Neural cell (in vitro differentiated cells): Measurements from ENCODE around the gene TF. TPM values are rescaled to one million over a fixed set of nuclear protein-coding genes. Genes with fewer than 3 reads are reported as not detected.

Experiments
- H2AFZ ChIP-seq: fragments of 200-600, 300-800 bp; sonication (generic), shearing (Covaris generic); 2 replicates; pipeline ENCODE4 v1.6.0; 2014; ENCODE audit warnings: low read depth, mild to moderate bottlenecking, antibody characterized with exemption, low read length, moderate library complexity
- H3F3A ChIP-seq: fragments of 200-600 bp; shearing (Covaris generic); 2 replicates; pipeline ENCODE4 v1.6.1; 2016; ENCODE audit warnings: mild to moderate bottlenecking, moderate library complexity, mixed read lengths, antibody characterized with exemption, low read length; ENCODE audit not compliant: insufficient read depth, poor library complexity, severe bottlenecking
- H3K27ac ChIP-seq: fragments of 200-600, 300-800 bp; sonication (generic), shearing (Covaris generic); 2 replicates; pipeline ENCODE4 v1.5.1; 2014; ENCODE audit warnings: mild to moderate bottlenecking, low read length, moderate library complexity
- H3K27me3 ChIP-seq: fragments of 300-800, 200-600 bp; sonication (generic), shearing (Covaris generic); 2 replicates; pipeline ENCODE4 v1.6.0; 2014; ENCODE audit warnings: mild to moderate bottlenecking, low read depth, low read length, moderate library complexity; ENCODE audit not compliant: insufficient read depth
- H3K36me3 ChIP-seq: fragments of 300-800, 200-600 bp; sonication (generic), shearing (Covaris generic); 2 replicates; pipeline ENCODE4 v1.5.1; 2014; ENCODE audit warnings: mild to moderate bottlenecking, antibody characterized with exemption, low read length, moderate library complexity; ENCODE audit not compliant: insufficient read depth
- H3K4me2 ChIP-seq: fragments of 300-800, 200-600 bp; sonication (generic), shearing (Covaris generic); 2 replicates; pipeline ENCODE4 v1.6.0; 2014; ENCODE audit warnings: mild to moderate bottlenecking, low read length
- H3K4me3 ChIP-seq: fragments of 300-800, 200-600 bp; sonication (generic), shearing (Covaris generic); 2 replicates; pipeline ENCODE4 v1.5.1; 2014; ENCODE audit warnings: mild to moderate bottlenecking, low read length, moderate library complexity
- H3K79me2 ChIP-seq: fragments of 200-600 bp; shearing (Covaris generic); replicated peaks from 2 replicates; pipeline ENCODE4 v1.6.0; 2014; ENCODE audit warnings: mild to moderate bottlenecking, low read length, moderate library complexity; ENCODE audit not compliant: insufficient read depth
- H3K9ac ChIP-seq: fragments of 300-800, 200-600 bp; sonication (generic), shearing (Covaris generic); 2 replicates; pipeline ENCODE4 v1.6.1; 2016; ENCODE audit warnings: mild to moderate bottlenecking, low read length, mixed read lengths
- H3K9me2 ChIP-seq: fragments of 200-600 bp; shearing (Covaris generic); 2 replicates; pipeline ENCODE4 v1.6.1; 2016; ENCODE audit warnings: mild to moderate bottlenecking, low read length, mixed read lengths; ENCODE audit not compliant: insufficient read depth
- H3K9me3 ChIP-seq: fragments of 200-600, 300-800 bp; sonication (generic), shearing (Covaris generic); 2 replicates; pipeline ENCODE4 v1.6.1; 2016; ENCODE audit warnings: mild to moderate bottlenecking, mixed run types, low read length, moderate library complexity, mixed read lengths
- H4K20me1 ChIP-seq: fragments of 200-600 bp; shearing (Covaris generic); 2 replicates; pipeline ENCODE4 v1.6.1; 2016; ENCODE audit warnings: mild to moderate bottlenecking, mixed run types; ENCODE audit not compliant: insufficient read depth
- EP300 ChIP-seq: fragments of 450-650 bp; conservative IDR thresholded peaks from 2 replicates; pipeline ENCODE4 v1.6.1; 2014; ENCODE audit warnings: antibody characterized with exemption, mild to moderate bottlenecking, moderate library complexity; ENCODE audit not compliant: poor library complexity, severe bottlenecking
- EZH2 ChIP-seq: fragments of 200-600, 300-800 bp; shearing (Covaris generic), sonication (generic); IDR thresholded peaks from 2 replicates; pipeline ENCODE4 v1.6.1; 2014; ENCODE audit warnings: antibody characterized with exemption, low read length, borderline replicate concordance, mild to moderate bottlenecking; ENCODE audit not compliant: insufficient read depth, poor library complexity, severe bottlenecking
- MXI1 ChIP-seq: fragments of 450-650 bp; conservative IDR thresholded peaks from 2 replicates; pipeline ENCODE4 v1.6.1; 2014; ENCODE audit warnings: antibody characterized with exemption, mild to moderate bottlenecking; ENCODE audit not compliant: poor library complexity, severe bottlenecking
- POLR2AphosphoS5 ChIP-seq: IDR thresholded peaks from 2 replicates; pipeline ENCODE4 v1.6.1; 2012
- RAD21 ChIP-seq: fragments of 450-650 bp; conservative IDR thresholded peaks from 2 replicates; pipeline ENCODE4 v1.6.1; 2014; ENCODE audit warnings: antibody characterized with exemption, mild to moderate bottlenecking, moderate library complexity
- SMC3 ChIP-seq: fragments of 450-650 bp; conservative IDR thresholded peaks from 2 replicates; pipeline ENCODE4 v1.6.1; 2014; ENCODE audit warnings: antibody characterized with exemption, mild to moderate bottlenecking, moderate library complexity; ENCODE audit not compliant: poor library complexity
- TAF1 ChIP-seq: IDR thresholded peaks from 2 replicates; pipeline ENCODE4 v1.6.1; 2012; ENCODE audit warnings: low read depth
- polyA plus RNA-seq: library from polyadenylated mRNA; depleted of rRNA; stranded (reverse); fragments of >200 nt; gene quantifications from 2 replicates; pipeline ENCODE4 v1.2.3, GENCODE V29; 2014
- TF ChIP-seq, protein P1 (sequence below): IDR thresholded peaks from 2 replicates; pipeline ENCODE4 v1.6.1; 2012; ENCODE audit warnings: borderline replicate concordance
- TF ChIP-seq, protein P2 (sequence below): fragments of 450-650 bp; IDR thresholded peaks from 2 replicates; pipeline ENCODE4 v1.5.1; 2014; ENCODE audit warnings: antibody characterized with exemption, mild to moderate bottlenecking, moderate library complexity; ENCODE audit not compliant: poor library complexity, severe bottlenecking

Gene TF
- polyA plus RNA-seq, 1 donor from 2014 or later: 1.4 TPM

GRCh38 chr3:133840767-133841166, 94.6 kb downstream of the TF start:
- no peak overlapping the region for H2AFZ ChIP-seq
- no peak overlapping the region for H3K9ac ChIP-seq
- no peaks in the 10 kb centered on the region for H4K20me1 ChIP-seq
- no peaks in the 10 kb centered on the region for H3K36me3 ChIP-seq
- no peaks in the 10 kb centered on the region for H3F3A ChIP-seq
- no peak for TF ChIP-seq EZH2
- no peaks in the 10 kb centered on the region for H3K27me3 ChIP-seq
- H3K9me3 ChIP-seq: no peaks in the 10 kb centered on the region
- H3K79me2 ChIP-seq: no peaks in the 10 kb centered on the region
- H3K4me3 ChIP-seq: no peak overlapping the region
- H3K4me2 ChIP-seq: no peak overlapping the region
- no peak overlapping the region for H3K27ac ChIP-seq
- no peaks in the 10 kb centered on the region for H3K9me2 ChIP-seq

GRCh38 chr3:133841196-133841595, 95.0 kb downstream of the TF start:
- H3K4me2 ChIP-seq: no peak overlapping the region
- H3K27ac ChIP-seq: no peak overlapping the region
- TF ChIP-seq RAD21 (no peak), EP300 (no peak), MXI1 (no peak), SMC3 (no peak), POLR2AphosphoS5 (no peak), EZH2 (no peak), TAF1 (no peak)
- TF ChIP-seq, protein P1, sequence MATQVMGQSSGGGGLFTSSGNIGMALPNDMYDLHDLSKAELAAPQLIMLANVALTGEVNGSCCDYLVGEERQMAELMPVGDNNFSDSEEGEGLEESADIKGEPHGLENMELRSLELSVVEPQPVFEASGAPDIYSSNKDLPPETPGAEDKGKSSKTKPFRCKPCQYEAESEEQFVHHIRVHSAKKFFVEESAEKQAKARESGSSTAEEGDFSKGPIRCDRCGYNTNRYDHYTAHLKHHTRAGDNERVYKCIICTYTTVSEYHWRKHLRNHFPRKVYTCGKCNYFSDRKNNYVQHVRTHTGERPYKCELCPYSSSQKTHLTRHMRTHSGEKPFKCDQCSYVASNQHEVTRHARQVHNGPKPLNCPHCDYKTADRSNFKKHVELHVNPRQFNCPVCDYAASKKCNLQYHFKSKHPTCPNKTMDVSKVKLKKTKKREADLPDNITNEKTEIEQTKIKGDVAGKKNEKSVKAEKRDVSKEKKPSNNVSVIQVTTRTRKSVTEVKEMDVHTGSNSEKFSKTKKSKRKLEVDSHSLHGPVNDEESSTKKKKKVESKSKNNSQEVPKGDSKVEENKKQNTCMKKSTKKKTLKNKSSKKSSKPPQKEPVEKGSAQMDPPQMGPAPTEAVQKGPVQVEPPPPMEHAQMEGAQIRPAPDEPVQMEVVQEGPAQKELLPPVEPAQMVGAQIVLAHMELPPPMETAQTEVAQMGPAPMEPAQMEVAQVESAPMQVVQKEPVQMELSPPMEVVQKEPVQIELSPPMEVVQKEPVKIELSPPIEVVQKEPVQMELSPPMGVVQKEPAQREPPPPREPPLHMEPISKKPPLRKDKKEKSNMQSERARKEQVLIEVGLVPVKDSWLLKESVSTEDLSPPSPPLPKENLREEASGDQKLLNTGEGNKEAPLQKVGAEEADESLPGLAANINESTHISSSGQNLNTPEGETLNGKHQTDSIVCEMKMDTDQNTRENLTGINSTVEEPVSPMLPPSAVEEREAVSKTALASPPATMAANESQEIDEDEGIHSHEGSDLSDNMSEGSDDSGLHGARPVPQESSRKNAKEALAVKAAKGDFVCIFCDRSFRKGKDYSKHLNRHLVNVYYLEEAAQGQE: no peak
- TF ChIP-seq, protein P2, sequence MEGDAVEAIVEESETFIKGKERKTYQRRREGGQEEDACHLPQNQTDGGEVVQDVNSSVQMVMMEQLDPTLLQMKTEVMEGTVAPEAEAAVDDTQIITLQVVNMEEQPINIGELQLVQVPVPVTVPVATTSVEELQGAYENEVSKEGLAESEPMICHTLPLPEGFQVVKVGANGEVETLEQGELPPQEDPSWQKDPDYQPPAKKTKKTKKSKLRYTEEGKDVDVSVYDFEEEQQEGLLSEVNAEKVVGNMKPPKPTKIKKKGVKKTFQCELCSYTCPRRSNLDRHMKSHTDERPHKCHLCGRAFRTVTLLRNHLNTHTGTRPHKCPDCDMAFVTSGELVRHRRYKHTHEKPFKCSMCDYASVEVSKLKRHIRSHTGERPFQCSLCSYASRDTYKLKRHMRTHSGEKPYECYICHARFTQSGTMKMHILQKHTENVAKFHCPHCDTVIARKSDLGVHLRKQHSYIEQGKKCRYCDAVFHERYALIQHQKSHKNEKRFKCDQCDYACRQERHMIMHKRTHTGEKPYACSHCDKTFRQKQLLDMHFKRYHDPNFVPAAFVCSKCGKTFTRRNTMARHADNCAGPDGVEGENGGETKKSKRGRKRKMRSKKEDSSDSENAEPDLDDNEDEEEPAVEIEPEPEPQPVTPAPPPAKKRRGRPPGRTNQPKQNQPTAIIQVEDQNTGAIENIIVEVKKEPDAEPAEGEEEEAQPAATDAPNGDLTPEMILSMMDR: no peak
- H3K79me2 ChIP-seq: no peaks in the 10 kb centered on the region
- H3K9me3 ChIP-seq: no peaks in the 10 kb centered on the region
- H2AFZ ChIP-seq: no peak overlapping the region
- no peaks in the 10 kb centered on the region for H3F3A ChIP-seq
- no peaks in the 10 kb centered on the region for H3K36me3 ChIP-seq
- H3K9me2 ChIP-seq: no peaks in the 10 kb centered on the region
- no peaks in the 10 kb centered on the region for H4K20me1 ChIP-seq
- H3K4me3 ChIP-seq: no peak overlapping the region
- H3K9ac ChIP-seq: no peak overlapping the region
- no peaks in the 10 kb centered on the region for H3K27me3 ChIP-seq

- H3K9me3 ChIP-seq: no peaks in the 10 kb centered on the region
- H3F3A ChIP-seq: no peaks in the 10 kb centered on the region
- H3K4me2 ChIP-seq: no peak overlapping the region
- no peak overlapping the region for H2AFZ ChIP-seq
- H3K4me3 ChIP-seq: no peak overlapping the region
- no peaks in the 10 kb centered on the region for H3K36me3 ChIP-seq
- no peak overlapping the region for H3K27ac ChIP-seq
- no peaks in the 10 kb centered on the region for H4K20me1 ChIP-seq
- H3K27me3 ChIP-seq: no peaks in the 10 kb centered on the region
- no peaks in the 10 kb centered on the region for H3K9me2 ChIP-seq
- TF ChIP-seq RAD21: no peak
- no peak for TF ChIP-seq EZH2
- TF ChIP-seq EP300: no peak
- H3K79me2 ChIP-seq: no peaks in the 10 kb centered on the region
- no peak overlapping the region for H3K9ac ChIP-seq
Measured at GRCh38 chr3:133842158-133842557, 96.0 kb downstream of the TF start.
